H1 (cell line): ENCODE measurements around the gene PTGES3L.
"Not testable (repeated sequence)": the region's sequence is repeated elsewhere in the genome, so short reads cannot be mapped to it uniquely, and the experiment has no call there.

Experiments
- BCL11A ChIP-seq, 2 experiments: IDR thresholded peaks; one replicate each; pipeline ENCODE4 v1.6.1; 2011; ENCODE audit warnings: low read depth in 2 of 2, low read length in 2 of 2, mild to moderate bottlenecking in 2 of 2
- CEBPB ChIP-seq: IDR thresholded peaks from 2 replicates; pipeline ENCODE4 v1.6.1; 2012; ENCODE audit warnings: low read depth, low read length
- CREB1 ChIP-seq: IDR thresholded peaks from 2 replicates; pipeline ENCODE4 v1.6.1; 2012; ENCODE audit warnings: inconsistent platforms
- EZH2 ChIP-seq: fragments of 200-600 bp; sonication (generic); IDR thresholded peaks from 2 replicates; pipeline ENCODE4 v1.7.1; 2012; ENCODE audit warnings: low read depth, mild to moderate bottlenecking, moderate library complexity, low read length, inconsistent platforms; ENCODE audit not compliant: severe bottlenecking
- HDAC2 ChIP-seq, 2 experiments: fragments of 300-600 bp in 1 of 2; sonication (generic) in 1 of 2; IDR thresholded peaks; 2 replicates each; pipeline ENCODE4 v1.6.1; 2011 to 2012; ENCODE audit warnings: low read depth in 2 of 2, low read length in 2 of 2, mild to moderate bottlenecking in 2 of 2, moderate library complexity in 2 of 2, borderline replicate concordance in 1 of 2, inconsistent platforms in 1 of 2
- JUND ChIP-seq: IDR thresholded peaks from 2 replicates; pipeline ENCODE4 v1.6.1; 2011; ENCODE audit warnings: mild to moderate bottlenecking, improper control_type of control experiment, low read length
- POLR2AphosphoS5 ChIP-seq: IDR thresholded peaks from 2 replicates; pipeline ENCODE4 v1.6.1; 2011; ENCODE audit warnings: low read depth, low read length
- RNF2 ChIP-seq: fragments of 200-900, 300-1000 bp; sonication (generic); IDR thresholded peaks from 2 replicates; pipeline ENCODE4 v1.7.1; 2016; ENCODE audit warnings: borderline replicate concordance, low read depth, mild to moderate bottlenecking, antibody characterized with exemption, low read length; ENCODE audit not compliant: poor library complexity, severe bottlenecking; ENCODE audit errors: missing control alignments
- SRF ChIP-seq: IDR thresholded peaks from 2 replicates; pipeline ENCODE4 v1.6.1; 2011; ENCODE audit warnings: mild to moderate bottlenecking, low read depth, low read length, moderate library complexity
- TAF1 ChIP-seq: IDR thresholded peaks from 2 replicates; pipeline ENCODE4 v1.6.1; 2011; ENCODE audit warnings: mild to moderate bottlenecking, low read depth, low read length
- TAF7 ChIP-seq: optimal IDR thresholded peaks from 2 replicates; pipeline ENCODE3; 2011; ENCODE audit warnings: low read depth, mild to moderate bottlenecking, inconsistent platforms, low read length, moderate library complexity, borderline replicate concordance
- TF ChIP-seq, protein P1 (sequence below), 3 experiments: IDR thresholded peaks; 1 replicate in 2 of 3; 2 replicates in 1 of 3; pipeline versions ENCODE4 v1.5.1 to v1.6.1; 2011; ENCODE audit warnings: low read length in 3 of 3, mild to moderate bottlenecking in 3 of 3, inconsistent platforms in 2 of 3, low read depth in 1 of 3, moderate library complexity in 1 of 3; ENCODE audit not compliant: insufficient read depth in 1 of 3; ENCODE audit errors: control extremely low read depth in 1 of 3
- TF ChIP-seq, protein P2 (sequence below): IDR thresholded peaks from 2 replicates; pipeline ENCODE4 v1.6.1; 2011; ENCODE audit warnings: low read depth, mild to moderate bottlenecking, low read length; ENCODE audit not compliant: insufficient read depth

DNA sequence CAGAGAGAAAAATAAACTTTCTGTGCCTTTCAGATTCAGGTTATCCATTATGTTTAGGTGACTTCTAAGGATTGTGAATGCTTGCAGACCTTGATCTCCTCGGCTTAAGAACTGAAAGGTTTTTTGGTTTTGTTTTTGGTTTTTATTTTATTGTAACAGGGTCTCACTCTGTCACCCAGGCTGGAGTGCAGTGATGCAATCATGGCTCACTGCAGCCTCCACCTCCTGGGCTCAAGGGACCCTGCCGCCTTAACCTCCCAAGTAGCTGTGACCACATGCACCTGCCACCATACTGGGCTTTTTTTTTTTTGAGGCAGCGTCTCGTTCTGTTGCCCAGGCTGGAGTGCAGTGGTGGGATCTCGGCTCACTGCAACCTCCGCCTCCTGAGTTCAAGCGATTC is 56.4 kb downstream of the PTGES3L start:
- TF ChIP-seq, protein P1, sequence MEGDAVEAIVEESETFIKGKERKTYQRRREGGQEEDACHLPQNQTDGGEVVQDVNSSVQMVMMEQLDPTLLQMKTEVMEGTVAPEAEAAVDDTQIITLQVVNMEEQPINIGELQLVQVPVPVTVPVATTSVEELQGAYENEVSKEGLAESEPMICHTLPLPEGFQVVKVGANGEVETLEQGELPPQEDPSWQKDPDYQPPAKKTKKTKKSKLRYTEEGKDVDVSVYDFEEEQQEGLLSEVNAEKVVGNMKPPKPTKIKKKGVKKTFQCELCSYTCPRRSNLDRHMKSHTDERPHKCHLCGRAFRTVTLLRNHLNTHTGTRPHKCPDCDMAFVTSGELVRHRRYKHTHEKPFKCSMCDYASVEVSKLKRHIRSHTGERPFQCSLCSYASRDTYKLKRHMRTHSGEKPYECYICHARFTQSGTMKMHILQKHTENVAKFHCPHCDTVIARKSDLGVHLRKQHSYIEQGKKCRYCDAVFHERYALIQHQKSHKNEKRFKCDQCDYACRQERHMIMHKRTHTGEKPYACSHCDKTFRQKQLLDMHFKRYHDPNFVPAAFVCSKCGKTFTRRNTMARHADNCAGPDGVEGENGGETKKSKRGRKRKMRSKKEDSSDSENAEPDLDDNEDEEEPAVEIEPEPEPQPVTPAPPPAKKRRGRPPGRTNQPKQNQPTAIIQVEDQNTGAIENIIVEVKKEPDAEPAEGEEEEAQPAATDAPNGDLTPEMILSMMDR (IDR thresholded peaks at IDR 0.05; ENCODE audit: control extremely low read depth in 1 of 3, insufficient read depth in 1 of 3, low read depth in 1 of 3, low read length in 3 of 3), result not testable (repeated sequence)
- not testable (repeated sequence) for TF ChIP-seq TAF7; EZH2; CEBPB; POLR2AphosphoS5; RNF2; CREB1; SRF; TAF1; JUND; HDAC2 (IDR thresholded peaks at IDR 0.05; ENCODE audit: borderline replicate concordance in 1 of 2, low read depth in 2 of 2, low read length in 2 of 2); BCL11A (IDR thresholded peaks at IDR 0.05; ENCODE audit: low read depth in 2 of 2, low read length in 2 of 2)
- TF ChIP-seq, protein P2, sequence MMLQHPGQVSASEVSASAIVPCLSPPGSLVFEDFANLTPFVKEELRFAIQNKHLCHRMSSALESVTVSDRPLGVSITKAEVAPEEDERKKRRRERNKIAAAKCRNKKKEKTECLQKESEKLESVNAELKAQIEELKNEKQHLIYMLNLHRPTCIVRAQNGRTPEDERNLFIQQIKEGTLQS, result not testable (repeated sequence)
